OCI-LY7 (cell line): ENCODE results near the gene NCK2.

Experiments
- CTCF ChIP-seq: fragments of 200-600 bp; sonication (generic); conservative IDR thresholded peaks from 2 replicates; pipeline ENCODE4 v1.5.1; 2014; ENCODE audit warnings: mild to moderate bottlenecking, antibody characterized with exemption, low read length, moderate library complexity, mixed read lengths
- EZH2phosphoT487 ChIP-seq: fragments of 200-600 bp; sonication (generic); IDR thresholded peaks from 2 replicates; pipeline ENCODE4 v1.6.1; 2018; ENCODE audit warnings: low read depth, borderline replicate concordance, mild to moderate bottlenecking, mixed run types, antibody characterized with exemption, low read length, moderate library complexity, mixed read lengths

DNA sequence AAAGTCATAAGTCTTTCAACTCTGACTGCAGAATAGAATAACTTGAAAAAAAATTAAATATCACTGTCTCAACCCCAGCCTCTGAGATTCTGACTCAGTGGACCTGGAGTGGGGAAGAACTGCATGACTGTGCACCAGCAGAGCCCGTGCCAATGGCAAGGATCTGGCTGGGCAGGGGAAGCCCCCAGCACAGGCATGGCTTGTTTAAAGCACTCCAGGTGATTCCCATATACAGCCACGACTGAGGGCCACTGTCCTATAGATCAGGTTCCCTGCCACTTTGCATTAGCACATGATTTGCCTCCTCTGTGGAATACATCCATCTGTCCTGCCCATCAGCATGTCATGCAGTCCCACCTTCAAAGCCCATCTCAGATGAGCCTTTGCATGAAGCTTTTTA, 45.9 kb upstream of the NCK2 start:
- TF ChIP-seq CTCF, result no peak
- TF ChIP-seq EZH2phosphoT487, result no peak
